Lung (tissue), 12 donors: ENCODE measurements around the gene GLRX5. TPM values are rescaled to one million over a fixed set of nuclear protein-coding genes. Genes with fewer than 3 reads are reported as not detected.

ENCODE experiments used
- ATAC-seq: fragments of 200-7000 bp; cut with Tn5 transposase; one replicate; pipeline ENCODE4 v1.9.1; 2020; ENCODE audit warnings: moderate number of reproducible peaks; ENCODE audit not compliant: insufficient read depth, low FRiP score
- DNase-seq, 3 donors: peaks; one replicate each; pipeline ENCODE4 v3.0.0-alpha.2; 2013 to 2017
- H3K27ac ChIP-seq, 2 donors: one replicate each; pipeline ENCODE4 v1.5.1; 2013; ENCODE audit warnings: mild to moderate bottlenecking in 2 of 2, moderate library complexity in 2 of 2, control low read depth in 1 of 2, inconsistent platforms in 1 of 2, low read depth in 1 of 2, low read length in 1 of 2
- H3K27me3 ChIP-seq, 3 donors: one replicate each; pipeline ENCODE4 v1.5.1; 2013; ENCODE audit warnings: low read length in 2 of 3; ENCODE audit not compliant: control insufficient read depth in 3 of 3, insufficient read depth in 3 of 3
- H3K36me3 ChIP-seq, 4 donors: one replicate each; pipeline ENCODE4 v1.5.1; 2013; ENCODE audit warnings: low read length in 4 of 4, mild to moderate bottlenecking in 1 of 4, moderate library complexity in 1 of 4; ENCODE audit not compliant: control insufficient read depth in 4 of 4, insufficient read depth in 4 of 4
- H3K4me1 ChIP-seq, 5 donors: one replicate each; pipeline ENCODE4 v1.5.1; 2013; ENCODE audit warnings: low read length in 5 of 5, mild to moderate bottlenecking in 2 of 5, moderate library complexity in 1 of 5; ENCODE audit not compliant: control insufficient read depth in 5 of 5, insufficient read depth in 5 of 5
- H3K4me3 ChIP-seq: one replicate; pipeline ENCODE4 v1.5.1; 2013; ENCODE audit warnings: mild to moderate bottlenecking, control low read depth, moderate library complexity
- H3K9ac ChIP-seq, 2 donors: one replicate each; pipeline ENCODE4 v1.5.1; 2013; ENCODE audit warnings: low read length in 2 of 2, control low read depth in 1 of 2; ENCODE audit not compliant: insufficient read depth in 1 of 2
- H3K9me3 ChIP-seq, 4 donors: one replicate each; pipeline ENCODE4 v1.5.1; 2013; ENCODE audit warnings: low read length in 3 of 4, mild to moderate bottlenecking in 1 of 4, moderate library complexity in 1 of 4; ENCODE audit not compliant: control insufficient read depth in 4 of 4, insufficient read depth in 3 of 4
- WGBS, 2 donors: extraction: QIAGEN DNeasy Blood & Tissue Kit; methylation state at CpG; one replicate each; pipeline ENCODE4 v1.1.7; 2013; 5-methylcytosine and 5-hydroxymethylcytosine counted together
- polyA plus RNA-seq, 2 donors: library from polyadenylated mRNA; stranded (reverse); fragments of 200-250 nt; gene quantifications; one replicate each; pipeline ENCODE4 v1.2.1, GENCODE V29; 2013
- total RNA-seq, 2 donors: library from RNA; depleted of rRNA in 1 of 2; stranded (reverse); fragments of >200 nt in 1 of 2; gene quantifications; one replicate each; pipeline ENCODE4 v1.2.1, GENCODE V29; 2014 to 2021
- TF ChIP-seq, protein P1 (sequence below): IDR thresholded peaks from 2 replicates; pipeline ENCODE4 v1.5.1; 2012; ENCODE audit warnings: mild to moderate bottlenecking; ENCODE audit errors: control extremely low read depth, extremely low read depth
- donor health status: control.
- donor health status: control.
- donor health status: Bipolar disorder and iron deficiency.
- donor health status: healthy.
- donor health status: DM: yes; HTN: yes; CAD: no.

GLRX5 gene
- total and polyA plus RNA-seq, 4 donors, result 22.4 to 35.6 (median 29.1) TPM

DNA sequence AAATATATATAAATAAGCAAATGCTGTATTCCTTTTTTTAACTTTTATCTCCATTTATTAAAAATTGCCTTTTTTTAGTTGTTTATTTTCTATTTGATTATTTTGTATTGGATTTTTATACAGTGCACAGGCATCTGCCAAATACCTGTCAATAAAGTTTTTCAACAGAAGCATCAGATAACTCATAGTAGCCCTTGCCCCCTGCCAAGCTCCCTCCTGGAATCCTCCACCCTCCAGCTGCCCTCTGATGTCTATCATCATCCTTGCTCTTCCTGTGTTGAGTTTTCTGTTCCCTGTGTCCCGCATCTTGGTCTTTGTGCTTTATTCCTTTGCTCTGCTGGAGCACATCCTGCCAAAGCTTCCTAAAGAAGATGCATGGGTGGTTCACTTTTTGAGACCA lies 16.6 kb downstream of the GLRX5 start:
- no peak overlapping the region for H3K27ac ChIP-seq
- H3K36me3 ChIP-seq, result peaks cover 0 to 6% (median 0%) of the 10 kb centered on the region in 4 donors
- H3K9ac ChIP-seq, result no peak overlapping the region
- no peaks in the 10 kb centered on the region for H3K27me3 ChIP-seq
- 95 to 97% methylated on average over 1 of the region's 1 CpG for WGBS, 2 donors
- no peak overlapping the region for H3K4me3 ChIP-seq
- DNase-seq, result no peak
- H3K9me3 ChIP-seq, result peaks cover 0 to 2% (median 0%) of the 10 kb centered on the region in 4 donors
- TF ChIP-seq, protein P1, sequence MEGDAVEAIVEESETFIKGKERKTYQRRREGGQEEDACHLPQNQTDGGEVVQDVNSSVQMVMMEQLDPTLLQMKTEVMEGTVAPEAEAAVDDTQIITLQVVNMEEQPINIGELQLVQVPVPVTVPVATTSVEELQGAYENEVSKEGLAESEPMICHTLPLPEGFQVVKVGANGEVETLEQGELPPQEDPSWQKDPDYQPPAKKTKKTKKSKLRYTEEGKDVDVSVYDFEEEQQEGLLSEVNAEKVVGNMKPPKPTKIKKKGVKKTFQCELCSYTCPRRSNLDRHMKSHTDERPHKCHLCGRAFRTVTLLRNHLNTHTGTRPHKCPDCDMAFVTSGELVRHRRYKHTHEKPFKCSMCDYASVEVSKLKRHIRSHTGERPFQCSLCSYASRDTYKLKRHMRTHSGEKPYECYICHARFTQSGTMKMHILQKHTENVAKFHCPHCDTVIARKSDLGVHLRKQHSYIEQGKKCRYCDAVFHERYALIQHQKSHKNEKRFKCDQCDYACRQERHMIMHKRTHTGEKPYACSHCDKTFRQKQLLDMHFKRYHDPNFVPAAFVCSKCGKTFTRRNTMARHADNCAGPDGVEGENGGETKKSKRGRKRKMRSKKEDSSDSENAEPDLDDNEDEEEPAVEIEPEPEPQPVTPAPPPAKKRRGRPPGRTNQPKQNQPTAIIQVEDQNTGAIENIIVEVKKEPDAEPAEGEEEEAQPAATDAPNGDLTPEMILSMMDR, result no peak
- ATAC-seq, result no peak
- no peaks in the 10 kb centered on the region for H3K4me1 ChIP-seq

- DNase-seq, result no peak
- TF ChIP-seq, protein P1, result no peak
- peaks cover 0 to 6% (median 0%) of the 10 kb centered on the region in 4 donors for H3K36me3 ChIP-seq
- 91% methylated on average over 7 of the region's 7 CpGs for WGBS, 2 donors
- no peaks in the 10 kb centered on the region for H3K4me1 ChIP-seq
- no peak overlapping the region for H3K9ac ChIP-seq
- ATAC-seq, result no peak
- H3K27ac ChIP-seq, result no peak overlapping the region
- peaks cover 0 to 2% (median 0%) of the 10 kb centered on the region in 4 donors for H3K9me3 ChIP-seq
- H3K4me3 ChIP-seq, result no peak overlapping the region
- no peaks in the 10 kb centered on the region for H3K27me3 ChIP-seq
Observed at GRCh38 chr14:95553141-95553540, 18.3 kb downstream of the GLRX5 start.

GRCh38 chr14:95555053-95555452 lies 20.2 kb downstream of the GLRX5 start:
- H3K27me3 ChIP-seq, result no peaks in the 10 kb centered on the region
- TF ChIP-seq, protein P1, result no peak
- H3K9me3 ChIP-seq, result peaks cover 0 to 2% (median 0%) of the 10 kb centered on the region in 4 donors
- no peak overlapping the region for H3K4me3 ChIP-seq
- H3K9ac ChIP-seq, result no peak overlapping the region
- no peak for DNase-seq
- WGBS, 2 donors, result 95 to 97% methylated on average over 10 of the region's 10 CpGs
- ATAC-seq, result no peak
- peaks cover 0 to 3% (median 0%) of the 10 kb centered on the region in 4 donors for H3K36me3 ChIP-seq
- no peak overlapping the region for H3K27ac ChIP-seq
- H3K4me1 ChIP-seq, result no peaks in the 10 kb centered on the region

DNA sequence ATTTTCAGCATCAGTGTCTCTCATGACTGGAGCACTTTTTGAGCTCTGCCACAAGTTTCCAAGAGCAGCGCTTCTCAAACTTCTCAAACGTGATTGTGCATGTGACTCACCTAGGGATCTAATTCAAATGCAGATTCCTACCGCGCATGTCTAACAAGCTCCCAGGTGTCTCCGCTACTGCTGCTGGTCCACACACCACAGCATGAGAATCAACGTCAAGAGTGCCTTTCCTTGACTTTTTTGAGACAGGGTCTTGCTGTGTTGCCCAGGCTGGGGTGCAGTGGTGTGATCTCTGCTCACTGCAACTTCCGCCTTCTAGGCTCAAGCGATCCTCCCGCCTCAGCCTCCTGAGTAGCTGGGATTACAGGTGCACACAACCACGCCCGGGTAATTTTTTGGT lies 22.4 kb downstream of the GLRX5 start:
- WGBS, 2 donors, result 86 to 89% methylated on average over 11 of the region's 11 CpGs
- no peak overlapping the region for H3K9ac ChIP-seq
- H3K4me1 ChIP-seq, result no peaks in the 10 kb centered on the region
- no peak for ATAC-seq
- no peak overlapping the region for H3K27ac ChIP-seq
- no peaks in the 10 kb centered on the region for H3K27me3 ChIP-seq
- H3K9me3 ChIP-seq, result no peaks in the 10 kb centered on the region
- no peak for DNase-seq
- H3K4me3 ChIP-seq, result no peak overlapping the region
- H3K36me3 ChIP-seq, result no peaks in the 10 kb centered on the region
- TF ChIP-seq, protein P1, result no peak
